GM12892 (cell line): ENCODE measurements around the gene DICER1.
"Not testable (repeated sequence)": the region's sequence is repeated elsewhere in the genome, so short reads cannot be mapped to it uniquely, and the experiment has no call there.

Source experiments
- POLR2AphosphoS5 ChIP-seq: IDR thresholded peaks from 2 replicates; pipeline ENCODE4 v1.6.1; 2011; ENCODE audit warnings: low read depth, low read length, control low read depth
- TAF1 ChIP-seq: IDR thresholded peaks from 2 replicates; pipeline ENCODE4 v1.6.1; 2011; ENCODE audit warnings: low read depth, mild to moderate bottlenecking, control low read depth, low read length, borderline replicate concordance

DNA sequence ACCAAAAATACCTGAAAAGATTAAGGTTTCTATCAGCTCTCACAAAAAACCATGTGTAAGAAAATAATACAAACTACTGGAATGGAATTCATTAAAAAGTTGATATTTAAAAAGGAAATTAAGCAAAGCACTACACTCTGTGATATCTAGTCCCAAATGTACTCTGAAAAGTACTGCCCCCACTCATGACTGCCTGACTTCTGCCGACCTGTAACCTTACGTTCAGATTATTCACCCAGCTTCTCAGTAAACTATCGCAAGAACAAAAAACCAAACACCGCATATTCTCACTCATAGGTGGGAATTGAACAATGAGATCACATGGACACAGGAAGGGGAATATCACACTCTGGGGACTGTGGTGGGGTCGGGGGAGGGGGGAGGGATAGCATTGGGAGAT lies 18.9 kb downstream of the DICER1 start:
- TF ChIP-seq TAF1, POLR2AphosphoS5: not testable (repeated sequence)
